ENCODE data around the gene TTC9.

TTC9 gene

GRCh38 chr14:70707138-70708038 lies 65.7 kb downstream of the TTC9 start:
- H3K4me2 ChIP-seq (ENCODE audit: low read length), result no peak overlapping the region
- H3K9ac ChIP-seq (ENCODE audit: low read depth, low read length), result no peak overlapping the region

GRCh38 chr14:70708717-70709570 lies 67.2 kb downstream of the TTC9 start:
- Histone ChIP-seq H3K9me3 (replicated peaks; ENCODE audit: low read length) (no peaks in the 10 kb centered on the region), H3K27me3 (ENCODE audit: control insufficient read depth, insufficient read depth, low read length) (peaks cover 3% of the 10 kb centered on the region), H3K4me1 (ENCODE audit: control insufficient read depth, insufficient read depth, low read length) (peaks cover 10% of the 10 kb centered on the region), H3K9ac (ENCODE audit: low read depth, low read length) (no peak overlapping the region), H3K4me2 (ENCODE audit: low read length) (no peak overlapping the region), H3K36me3 (ENCODE audit: insufficient read depth, low read length) (no peaks in the 10 kb centered on the region), H3K4me3 (ENCODE audit: low read length) (no peak overlapping the region)

More at GRCh38 chr14:70707138-70708038, 65.7 kb downstream of the TTC9 start:
- Histone ChIP-seq H3K4me1 (ENCODE audit: control insufficient read depth, insufficient read depth, low read length) (peaks cover 10% of the 10 kb centered on the region), H3K27me3 (ENCODE audit: control insufficient read depth, insufficient read depth, low read length) (peaks cover 3% of the 10 kb centered on the region), H3K36me3 (ENCODE audit: insufficient read depth, low read length) (no peaks in the 10 kb centered on the region), H3K4me3 (ENCODE audit: low read length) (no peak overlapping the region), H3K9me3 (replicated peaks; ENCODE audit: low read length) (no peaks in the 10 kb centered on the region)

- no peaks in the 10 kb centered on the region for H3K36me3 ChIP-seq (ENCODE audit: insufficient read depth, low read length)
- H3K4me3 ChIP-seq (ENCODE audit: low read length), result no peak overlapping the region
- H3K4me1 ChIP-seq (ENCODE audit: control insufficient read depth, insufficient read depth, low read length), result peaks cover 10% of the 10 kb centered on the region
- no peaks in the 10 kb centered on the region for H3K9me3 ChIP-seq (replicated peaks; ENCODE audit: low read length)
- H3K9ac ChIP-seq (ENCODE audit: low read depth, low read length), result no peak overlapping the region
- H3K27me3 ChIP-seq (ENCODE audit: control insufficient read depth, insufficient read depth, low read length), result no peaks in the 10 kb centered on the region
- H3K4me2 ChIP-seq (ENCODE audit: low read length), result no peak overlapping the region
Observed at GRCh38 chr14:70709726-70710382, 68.1 kb downstream of the TTC9 start.

- Histone ChIP-seq H3K4me2 (ENCODE audit: low read length) (no peak overlapping the region), H3K9me3 (replicated peaks; ENCODE audit: low read length) (no peaks in the 10 kb centered on the region), H3K36me3 (ENCODE audit: insufficient read depth, low read length) (no peaks in the 10 kb centered on the region), H3K4me1 (ENCODE audit: control insufficient read depth, insufficient read depth, low read length) (peaks cover 10% of the 10 kb centered on the region), H3K27me3 (ENCODE audit: control insufficient read depth, insufficient read depth, low read length) (peaks cover 11% of the 10 kb centered on the region), H3K9ac (ENCODE audit: low read depth, low read length) (no peak overlapping the region), H3K4me3 (ENCODE audit: low read length) (no peak overlapping the region)
Observed at GRCh38 chr14:70711451-70711850, 69.7 kb downstream of the TTC9 start.

- Histone ChIP-seq H3K9ac (ENCODE audit: low read depth, low read length) (no peak overlapping the region), H3K4me2 (ENCODE audit: low read length) (no peak overlapping the region), H3K36me3 (ENCODE audit: insufficient read depth, low read length) (no peaks in the 10 kb centered on the region), H3K4me1 (ENCODE audit: control insufficient read depth, insufficient read depth, low read length) (no peaks in the 10 kb centered on the region), H3K9me3 (replicated peaks; ENCODE audit: low read length) (no peaks in the 10 kb centered on the region), H3K4me3 (ENCODE audit: low read length) (no peak overlapping the region), H3K27me3 (ENCODE audit: control insufficient read depth, insufficient read depth, low read length) (peaks cover 22% of the 10 kb centered on the region)
Observed at GRCh38 chr14:70713096-70713495, 71.4 kb downstream of the TTC9 start.

- Histone ChIP-seq H3K9me3 (replicated peaks; ENCODE audit: low read length) (no peaks in the 10 kb centered on the region), H3K36me3 (ENCODE audit: insufficient read depth, low read length) (no peaks in the 10 kb centered on the region), H3K9ac (ENCODE audit: low read depth, low read length) (no peak overlapping the region), H3K27me3 (ENCODE audit: control insufficient read depth, insufficient read depth, low read length) (peaks cover 22% of the 10 kb centered on the region), H3K4me1 (ENCODE audit: control insufficient read depth, insufficient read depth, low read length) (no peaks in the 10 kb centered on the region), H3K4me2 (ENCODE audit: low read length) (no peak overlapping the region), H3K4me3 (ENCODE audit: low read length) (no peak overlapping the region)
Observed at GRCh38 chr14:70713511-70713916, 71.8 kb downstream of the TTC9 start.

- H3K27me3 ChIP-seq (ENCODE audit: control insufficient read depth, insufficient read depth, low read length), result peaks cover 22% of the 10 kb centered on the region
- H3K9me3 ChIP-seq (replicated peaks; ENCODE audit: low read length), result no peaks in the 10 kb centered on the region
- no peaks in the 10 kb centered on the region for H3K36me3 ChIP-seq (ENCODE audit: insufficient read depth, low read length)
- H3K9ac ChIP-seq (ENCODE audit: low read depth, low read length), result no peak overlapping the region
- H3K4me2 ChIP-seq (ENCODE audit: low read length), result no peak overlapping the region
- H3K4me3 ChIP-seq (ENCODE audit: low read length), result no peak overlapping the region
- H3K4me1 ChIP-seq (ENCODE audit: control insufficient read depth, insufficient read depth, low read length), result no peaks in the 10 kb centered on the region
Observed at GRCh38 chr14:70714055-70714550, 72.4 kb downstream of the TTC9 start.

GRCh38 chr14:70716483-70716882 lies 74.8 kb downstream of the TTC9 start:
- no peak overlapping the region for H3K4me2 ChIP-seq (ENCODE audit: low read length)
- H3K9me3 ChIP-seq (replicated peaks; ENCODE audit: low read length), result no peaks in the 10 kb centered on the region
- H3K4me1 ChIP-seq (ENCODE audit: control insufficient read depth, insufficient read depth, low read length), result no peaks in the 10 kb centered on the region
- H3K36me3 ChIP-seq (ENCODE audit: insufficient read depth, low read length), result no peaks in the 10 kb centered on the region
- no peak overlapping the region for H3K4me3 ChIP-seq (ENCODE audit: low read length)
- no peak overlapping the region for H3K9ac ChIP-seq (ENCODE audit: low read depth, low read length)
- peaks cover 25% of the 10 kb centered on the region for H3K27me3 ChIP-seq (ENCODE audit: control insufficient read depth, insufficient read depth, low read length)

- H3K36me3 ChIP-seq (ENCODE audit: insufficient read depth, low read length), result no peaks in the 10 kb centered on the region
- H3K9me3 ChIP-seq (replicated peaks; ENCODE audit: low read length), result no peaks in the 10 kb centered on the region
- no peak overlapping the region for H3K4me2 ChIP-seq (ENCODE audit: low read length)
- peaks cover 29% of the 10 kb centered on the region for H3K27me3 ChIP-seq (ENCODE audit: control insufficient read depth, insufficient read depth, low read length)
- H3K4me3 ChIP-seq (ENCODE audit: low read length), result no peak overlapping the region
- H3K9ac ChIP-seq (ENCODE audit: low read depth, low read length), result no peak overlapping the region
- no peaks in the 10 kb centered on the region for H3K4me1 ChIP-seq (ENCODE audit: control insufficient read depth, insufficient read depth, low read length)
Observed at GRCh38 chr14:70716958-70717357, 75.2 kb downstream of the TTC9 start.

- Histone ChIP-seq H3K9me3 (replicated peaks; ENCODE audit: low read length) (no peaks in the 10 kb centered on the region), H3K36me3 (ENCODE audit: insufficient read depth, low read length) (no peaks in the 10 kb centered on the region), H3K27me3 (ENCODE audit: control insufficient read depth, insufficient read depth, low read length) (peaks cover 29% of the 10 kb centered on the region), H3K4me1 (ENCODE audit: control insufficient read depth, insufficient read depth, low read length) (no peaks in the 10 kb centered on the region), H3K4me2 (ENCODE audit: low read length) (no peak overlapping the region), H3K4me3 (ENCODE audit: low read length) (no peak overlapping the region), H3K9ac (ENCODE audit: low read depth, low read length) (no peak overlapping the region)
Observed at GRCh38 chr14:70718383-70719118, 76.8 kb downstream of the TTC9 start.
